ENCODE results near the gene NFKB1.
A peak's percentile ranks its signal among the peaks of the same experiment; 100 is the strongest.
"Not testable (repeated sequence)": the region's sequence is repeated elsewhere in the genome, so short reads cannot be mapped to it uniquely, and the experiment has no call there.

Gene NFKB1

DNA sequence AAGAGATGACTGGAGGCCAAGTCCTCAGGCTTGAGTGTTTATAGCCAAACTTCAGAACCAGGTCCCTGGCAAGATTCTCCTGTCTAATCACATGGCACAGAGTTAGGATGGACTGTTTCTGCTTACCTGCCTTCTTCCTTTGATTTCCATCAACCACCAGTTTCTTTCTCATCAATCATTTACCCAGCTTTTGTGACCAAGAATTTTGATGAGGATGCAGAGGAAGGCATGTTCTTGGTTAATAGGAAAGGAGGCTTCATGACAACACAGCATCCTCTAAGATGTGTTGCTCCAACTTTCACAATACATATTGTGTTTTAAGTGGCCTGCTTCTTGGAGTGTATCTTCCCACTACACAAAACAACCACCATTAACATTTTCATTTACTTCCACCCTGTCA, 65.3 kb downstream of the NFKB1 start:
- no peak for DNase-seq

DNA sequence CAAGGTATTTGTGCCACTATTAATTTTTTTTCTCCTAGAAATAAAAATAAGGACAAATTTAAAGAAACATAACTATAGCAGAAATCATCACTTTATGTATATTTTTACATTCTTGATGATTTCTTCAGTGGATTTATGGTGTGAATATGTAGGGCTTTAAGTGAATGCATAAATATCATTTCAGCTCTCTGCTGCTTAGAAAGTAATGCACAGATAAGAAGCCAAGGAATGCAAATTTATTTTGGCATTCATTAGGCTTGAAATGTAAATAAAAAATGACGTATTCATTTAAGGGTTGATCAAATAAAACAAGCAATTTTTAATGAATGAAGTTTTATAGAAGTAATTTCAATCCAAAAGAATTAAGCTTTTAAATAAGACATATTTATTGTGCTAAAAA, 66.3 kb downstream of the NFKB1 start:
- DNase-seq = no peak

- DNase-seq = no peak
Measured at GRCh38 chr4:102569200-102569599, 68.0 kb downstream of the NFKB1 start.

GRCh38 chr4:102570211-102570610, 69.1 kb downstream of the NFKB1 start:
- not testable (repeated sequence) for DNase-seq

DNA sequence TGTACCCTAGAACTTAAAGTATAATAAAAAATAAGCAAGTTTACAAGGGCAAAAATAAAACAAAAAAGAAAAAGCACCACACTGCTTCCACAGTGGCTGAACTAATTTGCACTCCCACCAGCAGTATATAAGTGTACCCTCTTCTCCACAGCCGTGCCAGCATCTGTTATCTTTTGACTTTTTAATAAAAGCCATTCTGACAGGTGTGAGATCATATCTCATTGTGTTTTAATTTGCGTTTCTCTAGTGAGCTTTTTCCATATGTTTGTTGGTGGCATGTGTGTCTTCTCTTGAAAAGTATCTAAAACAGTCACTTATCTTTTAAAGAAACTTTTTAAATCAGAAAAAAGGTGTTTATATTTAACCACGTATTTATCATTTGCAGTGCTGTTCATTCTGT, 71.3 kb downstream of the NFKB1 start:
- no peak for DNase-seq

DNA sequence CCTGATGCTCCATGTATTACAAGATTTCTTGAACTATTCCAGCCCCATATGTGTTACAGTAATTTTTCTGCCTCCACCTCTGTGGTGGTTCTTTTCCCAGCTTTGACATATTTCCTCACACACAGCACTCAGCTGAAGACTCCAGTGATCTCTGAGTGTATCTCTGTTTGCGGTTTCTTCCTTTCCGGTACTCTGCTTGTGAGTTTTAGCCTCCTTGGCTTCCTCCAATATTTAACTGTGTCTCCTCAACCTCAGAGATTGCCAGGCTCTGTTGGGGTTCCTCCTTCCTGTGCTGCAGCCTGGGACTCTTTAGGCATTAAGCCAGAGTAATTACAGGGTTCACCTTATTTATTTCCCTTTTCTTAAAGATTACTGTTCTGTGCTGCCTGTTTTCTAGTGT, 73.2 kb downstream of the NFKB1 start:
- no peak for DNase-seq

- no peak for DNase-seq
Measured at GRCh38 chr4:102575369-102576129, 74.4 kb downstream of the NFKB1 start.

GRCh38 chr4:102578270-102578669, 77.1 kb downstream of the NFKB1 start:
- DNase-seq = no peak

DNA sequence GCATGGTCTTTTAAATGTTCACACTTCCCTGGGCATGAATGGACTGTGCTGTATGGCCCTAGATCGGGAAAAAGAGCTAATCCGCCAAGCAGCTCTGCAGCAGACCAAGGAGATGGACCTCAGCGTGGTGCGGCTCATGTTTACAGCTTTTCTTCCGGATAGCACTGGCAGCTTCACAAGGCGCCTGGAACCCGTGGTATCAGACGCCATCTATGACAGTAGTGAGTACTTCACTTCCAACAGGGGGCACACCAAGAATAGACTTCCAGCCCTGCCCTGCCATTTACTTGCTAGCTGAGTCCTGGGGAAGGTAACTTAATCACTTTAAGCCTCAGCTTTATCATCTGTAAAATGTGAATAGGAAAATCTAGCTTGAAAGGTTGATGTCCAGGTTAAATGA, 77.7 kb downstream of the NFKB1 start:
- DNase-seq = peak in 1 of 5 donors; percentile 34

DNA sequence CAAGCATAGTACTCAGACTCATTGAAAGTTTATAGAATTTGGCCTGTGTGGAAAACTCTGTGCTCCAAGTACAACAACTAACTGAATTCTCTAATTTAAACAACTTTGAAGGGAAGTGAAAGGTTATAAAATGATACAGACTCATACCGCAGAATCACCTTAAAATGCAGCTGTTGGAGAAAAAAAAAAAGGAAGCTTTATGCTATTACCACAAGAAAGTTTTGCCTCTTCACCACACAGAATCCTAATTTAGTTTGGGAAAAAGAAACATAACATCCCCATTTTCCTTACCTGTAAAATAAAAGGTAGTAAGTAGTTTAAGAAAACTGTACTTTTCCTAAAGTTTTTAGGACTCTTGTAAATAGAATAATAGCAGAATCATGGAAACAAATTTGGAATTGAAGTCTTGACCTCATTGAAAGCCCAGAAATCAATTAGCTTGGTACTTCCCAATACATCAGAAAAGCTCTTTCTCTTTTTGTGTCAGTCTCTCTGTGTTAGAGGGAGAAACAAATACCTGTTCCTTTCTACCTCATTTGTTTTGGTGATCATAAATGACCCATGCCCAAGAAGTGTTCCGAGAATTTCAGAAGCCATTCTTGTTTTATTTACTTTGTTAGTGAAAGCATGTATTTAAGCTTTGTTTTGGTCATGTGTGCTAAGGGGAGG, 78.8 kb downstream of the NFKB1 start:
- DNase-seq = no peak

- DNase-seq = peak in 1 of 5 donors; percentile 61
Measured at GRCh38 chr4:102580463-102580842, 79.3 kb downstream of the NFKB1 start.

DNA sequence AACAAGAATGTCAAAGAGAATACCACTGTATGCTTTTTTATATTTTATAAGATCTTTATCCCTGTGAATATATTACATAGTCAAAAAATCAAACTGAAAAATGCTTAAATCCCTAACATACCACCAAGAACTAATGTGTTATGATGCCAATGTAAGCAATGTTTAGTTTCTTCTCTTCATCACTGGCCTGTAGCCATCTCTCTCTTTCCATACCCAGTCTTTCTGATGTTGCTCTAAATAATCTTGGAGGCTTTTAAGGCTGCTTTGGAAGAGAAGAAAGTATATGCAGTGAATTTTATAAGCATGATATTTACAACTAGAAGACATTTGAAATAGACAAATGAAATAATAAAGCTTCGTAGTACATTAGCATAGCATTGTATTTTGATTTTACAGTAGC, 82.9 kb downstream of the NFKB1 start:
- no peak for DNase-seq

- DNase-seq = peak in 1 of 5 donors; percentile 55
Measured at GRCh38 chr4:102585329-102585728, 84.2 kb downstream of the NFKB1 start.

DNA sequence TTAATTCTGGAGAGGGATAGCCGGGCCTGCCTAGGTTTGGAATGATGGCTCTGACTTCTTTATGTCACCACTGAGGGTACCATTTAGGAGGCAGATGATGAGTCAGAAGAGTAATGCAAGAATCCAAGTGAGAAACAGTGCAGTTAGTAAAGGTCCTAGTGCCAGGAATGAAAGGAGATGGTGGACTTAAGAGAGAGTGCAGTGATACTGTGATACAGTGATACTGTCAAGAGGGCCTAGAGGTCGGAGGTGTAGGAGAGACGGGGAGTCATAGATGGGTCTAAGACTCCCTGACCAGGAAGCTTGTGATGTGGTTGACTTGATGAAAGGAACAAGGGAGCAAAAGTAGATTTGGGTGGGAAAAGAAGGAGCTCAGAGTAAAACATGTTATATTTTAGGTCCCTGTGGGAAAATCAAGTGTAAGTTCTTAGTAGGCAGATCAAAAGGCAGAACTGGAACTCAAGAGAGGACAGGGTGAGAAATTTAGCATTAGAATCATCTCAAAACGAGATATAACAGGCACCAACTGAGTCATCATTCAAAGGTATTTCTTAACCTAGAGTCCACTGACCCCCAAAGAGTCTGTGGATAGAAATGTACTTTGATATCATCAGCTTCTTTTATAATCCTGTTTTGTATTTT, 85.0 kb downstream of the NFKB1 start:
- peak in 1 of 5 donors; percentile 45 for DNase-seq

DNA sequence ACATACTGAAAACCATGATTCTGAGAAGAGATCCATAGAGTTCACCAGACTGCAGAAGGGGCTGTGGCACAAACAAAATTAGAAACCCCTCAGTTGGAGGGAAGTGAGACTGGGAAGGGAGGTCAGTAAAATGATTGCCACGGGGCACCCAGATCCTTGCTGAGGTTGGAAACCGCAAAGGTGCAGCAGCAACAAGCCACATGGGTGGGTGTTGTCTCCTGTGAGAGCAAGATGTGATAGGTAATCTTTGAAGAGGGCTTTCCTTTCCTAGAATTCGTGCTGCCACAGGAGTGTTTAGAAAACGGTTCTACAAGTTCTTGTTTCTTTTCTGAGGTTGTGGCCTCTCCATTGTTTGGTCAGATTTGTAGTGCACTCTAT, 85.5 kb downstream of the NFKB1 start:
- DNase-seq = peak in 2 of 5 donors; percentile 20 to 86

- peak in 1 of 5 donors; percentile 54 for DNase-seq
Measured at GRCh38 chr4:102589743-102590142, 88.6 kb downstream of the NFKB1 start.

- DNase-seq = no peak
Measured at GRCh38 chr4:102592256-102592655, 91.1 kb downstream of the NFKB1 start.

DNA sequence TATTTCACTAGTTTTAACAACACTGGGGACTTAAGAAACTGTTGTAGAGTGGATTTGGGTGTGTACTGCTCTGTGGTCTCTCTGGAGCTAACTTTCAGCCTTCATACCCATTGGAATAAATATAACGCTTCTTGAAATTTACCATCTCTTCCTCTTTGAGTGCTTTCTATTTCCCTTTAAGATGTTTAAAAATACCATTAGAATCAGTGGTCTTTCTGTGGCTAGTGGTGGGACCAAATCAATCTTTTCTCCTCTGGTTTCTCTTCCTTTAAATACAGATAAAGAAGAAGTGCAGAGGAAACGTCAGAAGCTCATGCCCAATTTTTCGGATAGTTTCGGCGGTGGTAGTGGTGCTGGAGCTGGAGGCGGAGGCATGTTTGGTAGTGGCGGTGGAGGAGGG, 92.0 kb downstream of the NFKB1 start:
- DNase-seq = no peak

GRCh38 chr4:102594000-102594399, 92.8 kb downstream of the NFKB1 start:
- DNase-seq = no peak

DNA sequence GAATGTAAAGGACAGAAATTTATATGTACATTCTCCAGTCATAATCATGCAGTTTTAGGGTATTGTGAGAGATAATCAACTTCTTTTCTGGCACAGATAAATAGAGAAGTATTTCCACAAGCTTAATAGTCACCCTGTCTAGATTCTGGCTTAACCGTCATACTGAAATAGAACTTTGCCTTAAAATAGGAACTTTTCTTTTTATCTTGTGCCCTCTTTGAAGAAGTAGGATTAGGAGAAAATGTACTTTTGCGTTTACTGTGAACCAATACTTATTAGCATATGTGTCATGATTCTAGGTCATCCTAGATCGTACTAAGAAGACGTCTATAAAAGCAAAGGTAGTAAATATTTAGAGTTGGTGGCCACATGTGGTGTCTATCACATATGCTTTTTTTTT, 95.4 kb downstream of the NFKB1 start:
- no peak for DNase-seq

DNA sequence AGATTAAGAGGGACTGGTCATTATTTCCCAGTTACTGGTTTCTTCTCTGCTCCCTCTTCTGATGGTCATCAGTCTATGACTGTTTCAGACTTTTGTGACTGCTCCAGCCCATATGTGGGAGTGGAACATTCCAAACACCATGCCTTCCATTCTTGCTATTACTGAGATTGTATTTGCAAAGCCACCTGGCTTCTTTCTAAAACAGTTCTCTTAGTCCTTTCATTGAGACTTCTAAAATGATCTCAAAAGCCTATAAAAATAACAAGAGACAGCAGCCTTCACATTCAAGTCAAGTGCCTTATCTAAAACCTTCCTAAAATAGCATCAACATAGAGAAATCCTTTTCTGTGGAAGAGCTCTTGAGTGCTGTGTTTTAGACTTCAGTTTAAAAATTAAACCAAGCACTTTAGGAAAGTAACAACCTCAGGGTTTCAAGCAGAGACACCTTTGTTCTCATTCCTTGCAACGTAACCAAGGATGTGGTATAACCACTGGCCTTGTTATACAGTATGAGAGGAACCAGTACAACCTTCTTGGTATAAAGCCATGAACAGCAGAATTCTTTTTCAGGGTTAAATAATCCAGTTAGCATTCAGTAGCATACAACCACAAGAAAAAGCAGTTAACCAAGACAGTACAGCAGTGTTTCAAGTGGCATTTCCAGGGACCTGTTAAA, 97.1 kb downstream of the NFKB1 start:
- peak in 1 of 5 donors; percentile 86 for DNase-seq

DNA sequence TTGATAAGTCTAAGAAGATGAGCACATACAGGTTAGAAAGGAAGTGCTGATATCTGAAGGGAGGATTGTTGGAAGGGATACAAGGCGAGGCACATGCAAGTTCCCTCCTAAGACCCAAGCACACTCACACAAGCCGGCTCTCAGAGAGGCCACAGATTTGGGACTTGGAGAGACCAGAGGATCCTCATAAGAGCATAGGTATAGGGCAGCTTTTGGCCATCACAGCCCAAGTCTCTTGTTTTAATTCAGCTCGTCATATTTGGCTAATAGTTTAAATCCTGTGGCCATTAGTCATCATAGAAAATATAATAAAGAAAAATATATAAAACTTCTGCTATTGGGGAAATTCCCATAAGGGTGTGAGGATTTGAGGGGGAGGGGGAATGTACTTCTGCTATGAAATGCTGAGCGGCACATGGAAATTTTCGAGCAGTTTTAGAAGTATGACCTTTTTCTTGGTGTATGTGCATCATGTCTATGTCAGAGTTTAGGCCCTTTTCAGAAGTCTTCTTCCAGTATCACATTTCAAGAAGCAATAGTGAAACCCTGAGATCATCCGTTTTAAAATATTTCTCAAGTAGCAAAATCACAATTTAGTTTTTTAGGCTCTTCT, 97.7 kb downstream of the NFKB1 start:
- DNase-seq = no peak

- no peak for DNase-seq
Measured at GRCh38 chr4:102599455-102599854, 98.3 kb downstream of the NFKB1 start.

All from T-helper 1 cell (primary cell).